GM21526 (cell line): ENCODE measurements around the gene GRIFIN.

Experiments
- ATAC-seq: cut with Tn5 transposase; IDR thresholded peaks from one replicate; pipeline ENCODE4 v1.9.1; 2021; ENCODE audit warnings: moderate library complexity; ENCODE audit not compliant: unreplicated experiment, low FRiP score

GRIFIN gene

GRCh38 chr7:2513702-2514101 is 37.5 kb upstream of the GRIFIN start:
- no peak for ATAC-seq

GRCh38 chr7:2512713-2513112 is 36.5 kb upstream of the GRIFIN start:
- no peak for ATAC-seq

GRCh38 chr7:2512179-2512661 is 36.0 kb upstream of the GRIFIN start:
- ATAC-seq = no peak

- no peak for ATAC-seq
Measured at GRCh38 chr7:2511769-2512168, 35.6 kb upstream of the GRIFIN start.

GRCh38 chr7:2510909-2511768 is 34.9 kb upstream of the GRIFIN start:
- no peak for ATAC-seq

GRCh38 chr7:2510130-2510776 is 34.1 kb upstream of the GRIFIN start:
- no peak for ATAC-seq

GRCh38 chr7:2509298-2509906 is 33.2 kb upstream of the GRIFIN start:
- ATAC-seq = no peak

- ATAC-seq = no peak
Measured at GRCh38 chr7:2508327-2509215, 32.4 kb upstream of the GRIFIN start.

- no peak for ATAC-seq
Measured at GRCh38 chr7:2507917-2508306, 31.7 kb upstream of the GRIFIN start.

- no peak for ATAC-seq
Measured at GRCh38 chr7:2507208-2507916, 31.2 kb upstream of the GRIFIN start.

GRCh38 chr7:2505401-2505800 is 29.2 kb upstream of the GRIFIN start:
- no peak for ATAC-seq

- ATAC-seq = no peak
Measured at GRCh38 chr7:2504889-2505375, 28.7 kb upstream of the GRIFIN start.

- no peak for ATAC-seq
Measured at GRCh38 chr7:2504128-2504888, 28.1 kb upstream of the GRIFIN start.

GRCh38 chr7:2503056-2503941 is 27.1 kb upstream of the GRIFIN start:
- ATAC-seq = no peak

- ATAC-seq = no peak
Measured at GRCh38 chr7:2502647-2502966, 26.4 kb upstream of the GRIFIN start.

- ATAC-seq = no peak
Measured at GRCh38 chr7:2501947-2502646, 25.9 kb upstream of the GRIFIN start.

- ATAC-seq = no peak
Measured at GRCh38 chr7:2500701-2501100, 24.5 kb upstream of the GRIFIN start.
